ENCODE results near the gene ACTG1. TPM values are rescaled to one million over a fixed set of nuclear protein-coding genes. Genes with fewer than 3 reads are reported as not detected.

The ACTG1 gene
- total and polyA plus RNA-seq, 9 of the 15 experiments (the other 6 are each of a cell fraction or from before 2014, with no cell fraction given) = 224 to 1,775 (median 568) TPM

GRCh38 chr17:81487487-81488275 is 24.9 kb downstream of the ACTG1 start (continued):
- TF ChIP-seq MGA (IDR thresholded peaks at IDR 0.05) (peak; percentile 95), RNF219 (CRISPR knock-in tag; IDR thresholded peaks at IDR 0.05) (no peak), EGR1 (conservative IDR thresholded peaks at IDR 0.05) (0 out of 2 replicates have a peak, but pooled peaks have one; percentile 15), GTF2E2 (tag; IDR thresholded peaks at IDR 0.05) (peak; percentile 80), LCOR (CRISPR knock-in tag; IDR thresholded peaks at IDR 0.05) (peak; percentile 72; the same call in 1 of the 2 replicates), SRF (CRISPR knock-in tag; IDR thresholded peaks at IDR 0.05) (no peak), E2F5 (CRISPR knock-in tag; IDR thresholded peaks at IDR 0.05) (no peak), HMGXB4 (CRISPR knock-in tag; IDR thresholded peaks at IDR 0.05) (0 out of 2 replicates have a peak, but pooled peaks have one; percentile 67), STAT5B (CRISPR knock-in tag; IDR thresholded peaks at IDR 0.05) (no peak)

Data from K562 (cell line).